H1 (cell line): ENCODE results near the gene GPM6B.

Experiments
- CEBPB ChIP-seq: IDR thresholded peaks from 2 replicates; pipeline ENCODE4 v1.6.1; 2012; ENCODE audit warnings: low read depth, low read length
- EGR1 ChIP-seq: IDR thresholded peaks from 2 replicates; pipeline ENCODE4 v1.6.1; 2011; ENCODE audit warnings: low read depth, low read length, borderline replicate concordance
- KDM5A ChIP-seq: fragments of 200-600 bp; IDR thresholded peaks from 2 replicates; pipeline ENCODE4 v1.7.1; 2012; ENCODE audit warnings: mild to moderate bottlenecking, low read length, inconsistent platforms, mixed read lengths
- POLR2AphosphoS5 ChIP-seq: IDR thresholded peaks from 2 replicates; pipeline ENCODE4 v1.6.1; 2011; ENCODE audit warnings: low read depth, low read length
- RNF2 ChIP-seq: fragments of 200-900, 300-1000 bp; sonication (generic); IDR thresholded peaks from 2 replicates; pipeline ENCODE4 v1.7.1; 2016; ENCODE audit warnings: borderline replicate concordance, low read depth, mild to moderate bottlenecking, antibody characterized with exemption, low read length; ENCODE audit not compliant: poor library complexity, severe bottlenecking; ENCODE audit errors: missing control alignments
- SP4 ChIP-seq: IDR thresholded peaks from 2 replicates; pipeline ENCODE4 v1.6.1; 2012; ENCODE audit warnings: low read length, inconsistent platforms
- TCF12 ChIP-seq: IDR thresholded peaks from 2 replicates; pipeline ENCODE4 v1.6.1; 2011; ENCODE audit warnings: low read depth, mild to moderate bottlenecking, low read length
- TEAD4 ChIP-seq: IDR thresholded peaks from 2 replicates; pipeline ENCODE4 v1.6.1; 2012; ENCODE audit warnings: low read depth, low read length, inconsistent platforms, mixed read lengths
- TF ChIP-seq, protein P1 (sequence below), 3 experiments: IDR thresholded peaks; 1 replicate in 2 of 3; 2 replicates in 1 of 3; pipeline versions ENCODE4 v1.5.1 to v1.6.1; 2011; ENCODE audit warnings: low read length in 3 of 3, mild to moderate bottlenecking in 3 of 3, inconsistent platforms in 2 of 3, low read depth in 1 of 3, moderate library complexity in 1 of 3; ENCODE audit not compliant: insufficient read depth in 1 of 3; ENCODE audit errors: control extremely low read depth in 1 of 3
- TF ChIP-seq, protein P2 (sequence below): IDR thresholded peaks from 2 replicates; pipeline ENCODE4 v1.6.1; 2012; ENCODE audit warnings: inconsistent platforms
- TF ChIP-seq, protein P3 (sequence below): IDR thresholded peaks from 2 replicates; pipeline ENCODE4 v1.6.1; 2011; ENCODE audit warnings: low read length, improper control_type of control experiment
- TF ChIP-seq, protein P4 (sequence below): IDR thresholded peaks from 2 replicates; pipeline ENCODE4 v1.6.1; 2011; ENCODE audit warnings: low read depth, mild to moderate bottlenecking, low read length; ENCODE audit not compliant: insufficient read depth

DNA sequence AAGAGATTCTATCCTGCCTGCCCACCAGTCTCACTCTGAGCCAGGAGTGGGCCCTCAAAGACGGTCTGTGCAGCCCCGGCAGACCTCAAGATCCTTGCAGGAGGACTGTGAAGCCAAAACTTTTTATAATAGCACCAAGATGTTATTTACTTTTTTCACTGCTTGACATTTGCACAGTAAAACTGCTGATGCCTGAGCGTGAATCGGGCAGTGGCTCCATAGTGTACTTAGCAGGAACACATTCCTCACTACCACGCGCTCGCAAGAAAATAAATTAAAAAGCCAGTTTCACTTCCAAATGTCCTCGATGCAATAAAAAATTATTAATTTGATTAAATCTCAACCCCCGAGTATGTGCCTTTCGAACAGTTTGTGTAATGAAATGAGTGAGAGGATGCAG lies 22.5 kb downstream of the GPM6B start:
- TF ChIP-seq POLR2AphosphoS5 = no peak
- no peak for TF ChIP-seq TCF12
- TF ChIP-seq, protein P1, sequence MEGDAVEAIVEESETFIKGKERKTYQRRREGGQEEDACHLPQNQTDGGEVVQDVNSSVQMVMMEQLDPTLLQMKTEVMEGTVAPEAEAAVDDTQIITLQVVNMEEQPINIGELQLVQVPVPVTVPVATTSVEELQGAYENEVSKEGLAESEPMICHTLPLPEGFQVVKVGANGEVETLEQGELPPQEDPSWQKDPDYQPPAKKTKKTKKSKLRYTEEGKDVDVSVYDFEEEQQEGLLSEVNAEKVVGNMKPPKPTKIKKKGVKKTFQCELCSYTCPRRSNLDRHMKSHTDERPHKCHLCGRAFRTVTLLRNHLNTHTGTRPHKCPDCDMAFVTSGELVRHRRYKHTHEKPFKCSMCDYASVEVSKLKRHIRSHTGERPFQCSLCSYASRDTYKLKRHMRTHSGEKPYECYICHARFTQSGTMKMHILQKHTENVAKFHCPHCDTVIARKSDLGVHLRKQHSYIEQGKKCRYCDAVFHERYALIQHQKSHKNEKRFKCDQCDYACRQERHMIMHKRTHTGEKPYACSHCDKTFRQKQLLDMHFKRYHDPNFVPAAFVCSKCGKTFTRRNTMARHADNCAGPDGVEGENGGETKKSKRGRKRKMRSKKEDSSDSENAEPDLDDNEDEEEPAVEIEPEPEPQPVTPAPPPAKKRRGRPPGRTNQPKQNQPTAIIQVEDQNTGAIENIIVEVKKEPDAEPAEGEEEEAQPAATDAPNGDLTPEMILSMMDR (IDR thresholded peaks at IDR 0.05; ENCODE audit: control extremely low read depth in 1 of 3, insufficient read depth in 1 of 3, low read depth in 1 of 3, low read length in 3 of 3) = no peak
- no peak for TF ChIP-seq RNF2
- TF ChIP-seq TEAD4 = no peak
- TF ChIP-seq, protein P2, sequence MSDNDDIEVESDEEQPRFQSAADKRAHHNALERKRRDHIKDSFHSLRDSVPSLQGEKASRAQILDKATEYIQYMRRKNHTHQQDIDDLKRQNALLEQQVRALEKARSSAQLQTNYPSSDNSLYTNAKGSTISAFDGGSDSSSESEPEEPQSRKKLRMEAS = no peak
- no peak for TF ChIP-seq CEBPB
- TF ChIP-seq, protein P3, sequence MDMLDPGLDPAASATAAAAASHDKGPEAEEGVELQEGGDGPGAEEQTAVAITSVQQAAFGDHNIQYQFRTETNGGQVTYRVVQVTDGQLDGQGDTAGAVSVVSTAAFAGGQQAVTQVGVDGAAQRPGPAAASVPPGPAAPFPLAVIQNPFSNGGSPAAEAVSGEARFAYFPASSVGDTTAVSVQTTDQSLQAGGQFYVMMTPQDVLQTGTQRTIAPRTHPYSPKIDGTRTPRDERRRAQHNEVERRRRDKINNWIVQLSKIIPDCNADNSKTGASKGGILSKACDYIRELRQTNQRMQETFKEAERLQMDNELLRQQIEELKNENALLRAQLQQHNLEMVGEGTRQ = no peak
- no peak for TF ChIP-seq SP4
- no peak for TF ChIP-seq EGR1
- TF ChIP-seq, protein P4, sequence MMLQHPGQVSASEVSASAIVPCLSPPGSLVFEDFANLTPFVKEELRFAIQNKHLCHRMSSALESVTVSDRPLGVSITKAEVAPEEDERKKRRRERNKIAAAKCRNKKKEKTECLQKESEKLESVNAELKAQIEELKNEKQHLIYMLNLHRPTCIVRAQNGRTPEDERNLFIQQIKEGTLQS = no peak
- no peak for TF ChIP-seq KDM5A
